ENCODE measurements around the gene AURKAIP1. TPM values are rescaled to one million over a fixed set of nuclear protein-coding genes. Genes with fewer than 3 reads are reported as not detected.

AURKAIP1 gene
- total and polyA plus RNA-seq, 2 of the 4 experiments (the other 2 are of a cell fraction) = 45.7 to 107 TPM

GRCh38 chr1:1421907-1422464 lies 47.0 kb upstream of the AURKAIP1 start:
- Histone ChIP-seq H3K4me3 (ENCODE audit: insufficient read depth, low read depth, low read length) (no peak overlapping the region), H2AK5ac (ENCODE audit: low read depth, low read length) (no peak overlapping the region), H3K4me1 (ENCODE audit: control insufficient read depth, insufficient read depth, low read length) (peaks cover 3% of the 10 kb centered on the region; the same call in 1 of the 2 replicates), H2AK9ac (replicated peaks; ENCODE audit: low read depth, low read length, poor library complexity) (peak overlapping the region; percentile 29), H3K27me3 (ENCODE audit: control insufficient read depth, insufficient read depth, low read length) (no peaks in the 10 kb centered on the region), H2BK5ac (ENCODE audit: low read depth, low read length, poor library complexity, severe bottlenecking) (no peak overlapping the region), H3K23ac (ENCODE audit: low read depth, low read length) (no peak overlapping the region), H3K9me3 (ENCODE audit: control insufficient read depth, insufficient read depth, low read length) (no peaks in the 10 kb centered on the region), H3K18ac (ENCODE audit: low read depth, low read length) (no peak overlapping the region), H2BK120ac (ENCODE audit: low read depth, low read length) (no peak overlapping the region), H3K79me1 (ENCODE audit: low read depth in 1 of 2, low read length in 2 of 2) (no peaks in the 10 kb centered on the region), H4K20me1 (ENCODE audit: insufficient read depth, low read length) (no peaks in the 10 kb centered on the region), H2BK20ac (ENCODE audit: low read depth, low read length) (no peak overlapping the region), H4K8ac (ENCODE audit: low read depth in 2 of 2, low read length in 2 of 2) (peak overlapping the region; percentile 36 to 41; a peak in 1 of 4 replicates), H3K27ac (ENCODE audit: insufficient read depth, low read length) (no peak overlapping the region), H2BK15ac (ENCODE audit: low read depth, low read length) (no peak overlapping the region), H4K5ac (ENCODE audit: low read depth, low read length) (no peak overlapping the region), H4K91ac (ENCODE audit: insufficient read depth, low read depth, low read length) (no peak overlapping the region), H3K9me1 (ENCODE audit: insufficient read depth, low read length) (no peaks in the 10 kb centered on the region), H2AFZ (replicated peaks; ENCODE audit: low read length, poor library complexity) (no peak overlapping the region), H3K4ac (ENCODE audit: low read depth, low read length) (no peak overlapping the region), H3K36me3 (ENCODE audit: control insufficient read depth, insufficient read depth, low read length) (no peaks in the 10 kb centered on the region), H3K56ac (ENCODE audit: extremely low read depth, insufficient read depth, low read length) (no peak overlapping the region), H3K9ac (ENCODE audit: low read depth, low read length) (no peak overlapping the region), H3K4me2 (ENCODE audit: low read depth, low read length) (no peak overlapping the region), H3K14ac (replicated peaks; ENCODE audit: low read depth, low read length) (no peak overlapping the region)
- no CpG with 5 or more reads among the region's 7 CpGs for WGBS, 2 experiments (ENCODE audit: extremely low coverage in 2 of 2, insufficient read length in 1 of 2)
- intact Hi-C loops (cut with micrococcal nuclease) (no loop called here), dilution Hi-C loops (cut with HindIII; ENCODE audit: low sequenced_read_pairs, unreplicated experiment) (no loop called here), in situ Hi-C loops (cut with MboI; ENCODE audit: low sequenced_read_pairs) (no loop called here)
- no TSS peak for BruUV-seq (replicated peaks)
- ATAC-seq (ENCODE audit: low read depth) (no peak), DNase-seq (no peak)
- ChIA-PET CTCF (no interaction called here), POLR2A (ENCODE audit: unreplicated experiment) (no interaction called here)
- TF ChIP-seq USF2 (IDR thresholded peaks at IDR 0.05; ENCODE audit: low read depth, low read length) (no peak), CEBPB (IDR thresholded peaks at IDR 0.05; ENCODE audit: low read depth, low read length) (no peak), MAFK (IDR thresholded peaks at IDR 0.05; ENCODE audit: low read depth, low read length) (no peak), BHLHE40 (IDR thresholded peaks at IDR 0.05; ENCODE audit: low read depth, low read length) (no peak), FOS (IDR thresholded peaks at IDR 0.05; ENCODE audit: low read depth, low read length) (no peak), RFX5 (IDR thresholded peaks at IDR 0.05; ENCODE audit: low read depth, low read length) (no peak), SMC3 (IDR thresholded peaks at IDR 0.05; ENCODE audit: low read depth, low read length) (no peak), RCOR1 (IDR thresholded peaks at IDR 0.05; ENCODE audit: insufficient replicate concordance, low read length) (no peak), NFE2L2 (IDR thresholded peaks at IDR 0.05; ENCODE audit: low read depth, low read length) (no peak), ELK1 (IDR thresholded peaks at IDR 0.05; ENCODE audit: borderline replicate concordance, low read depth, low read length) (no peak), CTCF (conservative IDR thresholded peaks at IDR 0.05; ENCODE audit: low read depth, low read length) (no peak), POLR2A (IDR thresholded peaks at IDR 0.05; ENCODE audit: low read depth, low read length) (no peak)
